Measurements from ENCODE around the gene RSL1D1. TPM values are rescaled to one million over a fixed set of nuclear protein-coding genes. Genes with fewer than 3 reads are reported as not detected.
"Not testable (repeated sequence)": the region's sequence is repeated elsewhere in the genome, so short reads cannot be mapped to it uniquely, and the experiment has no call there.

Gene RSL1D1
- total RNA-seq, 1 experiment from 2014 or later, result 137 TPM

DNA sequence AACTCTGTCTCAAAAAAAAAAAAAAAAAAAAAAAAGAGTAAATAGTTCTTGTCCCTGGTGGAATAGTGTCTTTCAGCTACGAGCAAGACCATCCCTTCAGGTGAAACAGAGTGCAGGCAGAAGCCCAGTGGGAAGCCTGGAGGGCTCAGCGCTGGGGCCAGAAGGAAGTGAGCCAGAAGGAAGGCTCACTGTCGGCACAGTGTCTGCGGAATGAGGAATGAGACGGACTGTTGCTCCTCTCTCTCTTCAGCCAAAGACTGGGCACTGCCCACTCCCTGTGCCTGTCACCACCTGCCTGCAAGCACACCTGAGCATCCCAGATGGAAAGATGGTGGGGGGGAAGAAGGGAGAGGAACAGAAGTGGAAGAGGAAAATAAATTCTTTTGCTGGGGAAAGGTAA, 7.5 kb downstream of the RSL1D1 start:
- no peak for DNase-seq (ENCODE audit: low read depth)

DNA sequence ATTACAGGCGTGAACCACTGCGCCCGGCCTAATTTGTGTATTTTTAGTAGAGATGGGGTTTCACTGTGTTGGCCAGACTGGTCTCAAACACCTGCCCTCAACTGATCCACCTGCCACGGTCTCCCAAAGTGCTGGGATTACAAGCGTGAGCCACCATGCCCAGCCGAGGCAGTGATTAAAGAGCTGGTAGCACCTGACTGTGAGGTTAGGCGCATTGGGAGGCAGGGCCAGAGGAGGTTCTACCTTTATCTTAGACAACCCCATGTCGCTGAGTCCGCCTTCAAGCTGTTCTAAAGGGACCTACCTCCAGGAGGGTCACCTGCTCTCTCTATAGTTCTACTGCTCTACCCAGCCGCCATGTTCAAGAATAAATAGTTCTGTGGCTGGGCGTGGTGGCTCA, 8.1 kb downstream of the RSL1D1 start:
- DNase-seq (ENCODE audit: low read depth), result no peak

DNA sequence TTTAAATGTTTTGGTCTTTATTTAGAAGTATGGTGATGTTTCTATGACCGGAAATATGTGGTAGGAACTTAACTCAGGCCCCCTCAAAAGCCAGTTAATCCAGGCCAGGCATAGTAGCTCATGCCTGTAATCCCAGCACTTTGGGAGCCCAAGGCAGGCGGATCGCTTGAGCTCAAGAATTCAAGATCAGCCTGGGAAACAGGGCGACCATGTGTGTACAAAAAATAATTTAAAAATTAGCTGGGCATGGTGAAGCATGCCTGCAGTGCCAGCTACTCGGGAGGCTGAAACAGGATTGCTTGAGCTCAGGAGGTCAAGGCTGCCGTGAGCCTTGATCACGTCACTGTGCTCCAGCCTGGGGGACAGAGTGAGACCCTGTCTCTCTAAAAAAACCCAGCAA, 10.3 kb downstream of the RSL1D1 start:
- no peak for DNase-seq (ENCODE audit: low read depth)

DNA sequence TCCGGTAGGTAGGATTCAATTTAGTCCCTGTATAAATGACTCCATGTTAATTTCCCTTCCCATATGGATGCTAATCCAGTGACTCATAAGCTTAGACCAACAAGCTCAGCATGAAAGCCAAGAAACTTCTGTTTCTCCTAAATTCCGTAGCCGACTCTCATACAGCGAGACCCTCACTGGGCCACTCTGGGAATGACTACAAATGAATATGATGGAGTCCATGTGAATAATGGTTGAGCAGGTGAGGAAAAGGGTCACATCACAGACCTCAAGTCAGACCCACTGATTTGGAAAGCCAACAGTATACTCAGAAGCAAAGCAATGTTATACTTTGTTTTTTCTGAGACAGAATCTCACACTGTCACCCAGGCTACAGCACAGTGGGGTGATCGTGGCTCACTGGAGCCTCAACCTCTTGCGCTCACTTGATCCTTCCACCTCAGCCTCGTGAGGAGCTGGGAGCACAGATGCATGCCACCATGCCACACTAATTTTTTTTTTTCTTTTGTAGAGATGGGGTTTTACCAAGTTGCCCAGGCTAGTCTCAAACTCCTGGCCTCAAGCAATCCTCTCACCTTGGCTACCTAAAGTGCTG, 14.6 kb downstream of the RSL1D1 start:
- peak; percentile 81 for DNase-seq (ENCODE audit: low read depth)

DNA sequence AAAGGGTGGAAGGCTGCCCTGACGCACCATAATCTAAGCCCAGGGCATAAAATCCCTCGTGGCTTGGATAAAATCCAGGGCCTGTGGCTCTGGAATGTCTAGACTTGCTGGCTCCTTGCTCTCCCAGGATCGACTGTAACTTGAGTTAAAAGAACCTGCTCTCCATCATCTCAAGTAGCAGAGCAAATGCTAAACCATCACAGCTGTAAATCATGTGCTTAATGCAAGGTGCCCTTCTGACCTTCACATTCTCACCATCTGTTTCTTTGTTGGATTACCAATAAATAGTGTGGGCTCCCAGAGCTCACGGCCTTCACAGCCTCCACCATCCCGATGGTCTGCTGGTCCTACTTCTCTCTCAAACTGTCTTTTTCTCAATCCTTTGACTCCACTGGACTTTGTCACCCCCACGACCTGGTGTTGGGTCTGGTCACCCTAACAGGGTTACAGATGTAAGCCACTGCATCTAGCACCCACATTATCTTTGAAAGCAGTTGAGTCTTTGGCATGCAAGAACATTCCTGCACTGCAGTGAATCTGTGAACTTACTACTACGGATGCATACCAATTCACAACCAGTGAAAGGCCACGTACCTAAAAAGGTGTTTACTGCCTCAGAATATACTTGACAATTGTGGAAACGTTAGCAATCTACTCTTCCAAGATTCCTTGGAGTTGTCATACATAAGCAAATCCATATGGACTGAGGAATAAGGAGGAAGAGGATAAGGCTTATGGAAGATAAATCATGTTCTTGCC, 15.3 kb downstream of the RSL1D1 start:
- peak; percentile 85 for DNase-seq (ENCODE audit: low read depth)

DNA sequence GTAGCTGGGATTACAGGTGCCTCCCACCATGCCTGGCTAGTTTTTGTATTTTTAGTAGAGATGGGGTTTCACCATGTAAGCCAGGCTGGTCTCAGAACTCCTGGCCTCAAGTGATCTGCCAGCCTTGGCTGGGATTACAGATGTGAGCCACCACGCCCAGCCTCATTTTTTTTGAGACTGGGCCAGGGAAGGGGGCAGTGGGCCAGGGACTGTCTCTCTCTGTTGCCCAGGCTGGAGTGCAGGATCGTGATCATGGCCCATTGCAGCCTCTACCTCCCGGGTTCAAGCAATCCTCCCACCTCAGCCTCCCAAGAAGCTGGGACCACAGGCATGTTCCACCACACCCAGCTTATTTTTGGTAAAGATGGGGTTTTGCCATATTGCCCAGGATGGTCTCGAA, 16.0 kb downstream of the RSL1D1 start:
- no peak for DNase-seq (ENCODE audit: low read depth)

DNA sequence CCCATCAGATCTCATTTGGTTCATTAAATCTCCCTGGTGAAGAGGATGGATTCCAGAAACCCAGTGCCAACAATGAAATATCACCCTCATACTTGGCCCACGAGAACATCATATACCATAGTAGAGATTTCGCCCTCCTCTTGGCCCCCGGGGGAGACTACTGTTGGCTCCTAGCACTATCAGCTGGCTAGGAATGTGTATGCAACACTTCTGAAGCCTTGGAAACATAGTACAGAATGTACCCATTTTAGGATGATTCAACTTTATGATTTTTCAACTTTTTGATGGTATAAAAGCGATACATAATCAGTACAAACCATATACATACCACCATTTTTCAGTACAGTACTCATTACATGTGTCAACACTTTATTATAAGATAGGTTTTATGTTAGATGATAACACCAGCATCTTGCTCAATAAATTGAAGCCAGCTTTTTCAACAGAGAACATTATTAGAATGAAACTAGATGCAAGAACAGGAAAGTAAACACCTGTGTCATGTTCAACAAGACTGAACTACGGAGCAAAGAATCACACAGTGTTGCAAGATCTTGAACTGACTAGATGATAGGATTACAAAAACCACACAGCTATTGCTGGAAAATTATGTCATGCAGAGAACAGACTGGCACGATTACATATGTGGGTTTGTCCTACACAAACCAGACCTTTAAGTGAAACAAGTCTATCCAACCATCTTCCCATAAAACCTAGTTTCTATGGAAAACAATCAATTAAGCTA, 17.2 kb downstream of the RSL1D1 start:
- DNase-seq (ENCODE audit: low read depth), result peak; percentile 24

DNA sequence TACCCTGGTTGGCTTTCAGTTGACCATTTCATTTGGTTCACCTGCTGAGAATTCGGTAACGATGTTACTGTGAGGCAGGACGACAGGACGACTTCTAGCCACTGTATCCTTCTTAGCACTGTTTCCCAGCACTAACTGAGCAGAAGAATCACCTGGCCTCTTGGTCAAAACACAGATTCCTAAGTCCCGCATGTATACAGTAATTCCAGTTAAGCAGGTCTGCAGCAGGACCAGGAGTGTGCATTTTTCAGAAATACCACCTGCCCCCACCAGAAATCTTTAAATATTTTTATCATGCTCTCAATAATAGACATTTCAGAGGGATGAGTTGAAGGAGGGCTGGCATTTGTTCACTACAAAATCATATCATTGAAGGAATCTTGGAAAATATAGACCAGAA, 22.6 kb downstream of the RSL1D1 start:
- no peak for DNase-seq (ENCODE audit: low read depth)

DNA sequence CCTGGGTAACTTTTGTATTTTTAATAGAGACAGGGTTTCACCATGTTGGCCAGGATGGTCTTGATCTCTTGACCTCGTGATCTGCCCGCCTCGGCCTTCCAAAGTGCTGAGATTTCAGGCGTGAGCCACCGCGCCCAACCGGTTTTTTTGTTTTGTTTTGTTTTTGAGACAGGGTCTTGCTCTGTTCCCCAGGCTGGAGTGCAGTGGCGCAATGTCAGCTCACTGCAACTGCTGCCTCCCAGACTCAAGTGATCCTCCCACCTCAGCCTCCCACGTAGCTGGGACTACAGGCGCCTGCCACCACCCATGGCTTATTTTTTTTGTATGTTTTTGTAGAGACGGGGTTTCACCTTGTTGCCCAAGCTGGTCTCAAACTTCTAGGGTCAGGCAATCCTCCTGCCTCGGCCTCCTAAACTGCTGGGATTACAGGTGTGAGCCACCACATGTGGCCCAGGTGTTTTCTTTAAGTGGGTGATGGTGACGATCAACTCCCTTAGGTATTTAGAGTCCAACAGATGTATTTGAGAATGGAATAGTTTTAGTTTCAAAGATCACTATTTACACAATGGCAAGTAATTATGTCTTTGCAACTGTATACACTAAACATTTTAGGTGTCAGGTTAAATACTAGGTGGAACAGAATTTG, 25.7 kb downstream of the RSL1D1 start:
- DNase-seq (ENCODE audit: low read depth), result not testable (repeated sequence)

DNA sequence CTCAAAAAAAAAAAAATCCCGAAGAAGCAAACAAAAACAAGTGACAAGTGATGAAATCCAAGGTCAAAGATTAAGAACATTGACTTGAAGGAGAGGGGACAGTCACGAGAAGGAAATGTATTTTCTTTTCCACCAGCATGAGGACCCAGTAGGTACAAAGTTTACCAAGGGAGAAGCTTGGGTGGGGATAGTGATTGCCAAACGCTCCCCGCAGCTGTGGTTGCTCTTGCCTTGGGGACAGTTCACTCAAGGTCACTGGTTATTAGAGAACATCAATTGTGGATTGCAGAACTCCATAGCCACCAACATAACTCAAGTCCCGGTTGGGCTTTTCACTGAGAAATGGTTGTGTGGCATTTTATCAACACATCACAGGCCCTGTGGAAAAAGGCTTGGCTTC, 27.0 kb downstream of the RSL1D1 start:
- DNase-seq (ENCODE audit: low read depth), result peak; percentile 43

DNA sequence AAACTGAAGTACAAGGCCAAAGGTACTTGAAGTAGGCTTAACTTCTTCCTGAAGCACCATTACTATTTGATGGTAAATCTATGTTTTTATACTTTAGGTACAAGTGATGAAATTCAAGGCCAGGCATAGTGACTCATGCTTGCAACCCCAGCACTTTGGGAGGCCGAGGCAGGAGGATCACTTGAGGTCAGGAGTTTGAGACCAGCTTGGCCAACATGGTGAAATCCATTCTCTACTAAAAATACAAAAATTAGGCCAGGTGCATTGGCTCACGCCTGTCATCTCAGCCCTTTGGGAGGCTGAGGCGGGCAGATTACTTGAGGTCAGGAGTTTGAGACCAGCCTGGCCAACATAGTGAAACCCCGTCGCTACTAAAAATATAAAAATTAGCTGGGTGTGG, 27.7 kb downstream of the RSL1D1 start:
- DNase-seq (ENCODE audit: low read depth), result not testable (repeated sequence)

DNA sequence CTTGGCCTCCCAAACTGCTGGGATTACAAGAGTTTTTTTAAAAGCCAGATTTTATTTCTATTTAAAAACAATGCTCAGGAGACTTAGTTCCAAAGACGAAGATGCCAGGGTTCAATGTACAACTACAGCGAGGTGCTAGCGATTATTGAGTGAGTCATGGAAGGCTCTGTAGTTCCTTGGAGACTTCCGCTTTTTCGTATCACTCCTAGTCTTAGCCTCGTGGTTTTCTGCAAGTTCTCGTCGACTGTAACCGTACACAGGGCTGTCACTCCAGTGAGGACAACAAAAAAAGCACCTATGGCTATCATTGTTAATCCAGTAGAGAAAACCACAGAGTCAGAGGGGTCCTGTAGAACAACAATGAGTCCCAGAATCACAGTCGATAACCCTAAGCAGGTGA, 31.5 kb downstream of the RSL1D1 start:
- no peak for DNase-seq (ENCODE audit: low read depth)

DNA sequence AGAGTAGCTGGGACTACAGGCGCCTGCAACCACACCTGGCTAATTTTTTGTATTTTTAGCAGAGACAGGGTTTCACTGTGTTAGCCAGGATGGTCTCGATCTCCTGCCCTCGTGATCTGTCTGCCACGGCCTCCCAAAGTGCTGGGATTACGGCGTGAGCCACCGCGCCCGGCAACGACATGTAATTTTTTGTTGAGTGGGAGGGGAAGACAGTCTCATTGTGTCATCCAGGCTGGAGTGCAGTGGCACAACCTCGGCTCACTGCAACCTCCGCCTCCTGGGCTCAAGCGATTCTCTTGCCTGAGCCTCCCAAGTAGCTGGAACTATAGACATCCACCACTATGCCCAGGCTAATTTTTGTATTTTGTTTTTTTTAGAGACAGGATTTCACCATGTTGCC, 32.4 kb downstream of the RSL1D1 start:
- not testable (repeated sequence) for DNase-seq (ENCODE audit: low read depth)

DNA sequence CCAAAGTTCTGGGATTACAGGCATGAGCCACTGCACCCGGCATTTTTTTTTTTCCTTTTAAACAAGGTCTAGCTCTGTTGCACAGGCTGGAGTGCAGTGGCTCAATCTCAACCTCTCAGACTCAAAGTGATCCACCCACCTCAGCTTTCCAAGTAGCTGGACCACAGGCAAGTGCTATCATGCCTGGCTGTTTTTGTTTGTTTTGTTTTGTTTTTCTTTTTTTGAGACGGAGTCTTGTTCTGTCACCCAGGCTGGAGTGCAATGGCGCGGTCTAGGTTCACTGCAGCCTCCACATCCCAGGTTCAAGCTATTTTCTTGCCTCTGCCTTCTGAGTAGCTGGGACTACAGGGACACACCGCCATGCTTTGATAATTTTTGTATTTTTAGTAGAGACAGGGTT, 35.2 kb downstream of the RSL1D1 start:
- no peak for DNase-seq (ENCODE audit: low read depth)

DNA sequence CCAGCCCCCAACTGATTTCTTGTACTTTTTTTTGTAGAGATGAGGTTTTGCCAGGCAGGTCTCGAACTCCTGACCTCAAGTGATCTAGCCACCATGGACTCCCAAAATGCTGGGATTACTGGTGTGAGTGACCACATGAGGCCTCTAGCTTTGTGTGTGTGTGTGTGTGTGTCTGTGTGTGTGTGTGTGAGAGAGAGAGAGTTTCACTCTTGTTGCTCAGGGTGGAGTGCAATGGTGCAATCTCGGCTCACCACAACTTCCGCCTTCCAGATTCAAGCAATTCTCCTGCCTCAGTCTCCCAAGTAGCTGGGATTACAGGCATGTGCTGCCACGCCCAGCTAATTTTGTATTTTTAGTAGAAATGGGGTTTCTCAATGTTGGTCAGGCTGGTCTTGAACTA, 36.5 kb downstream of the RSL1D1 start:
- DNase-seq (ENCODE audit: low read depth), result not testable (repeated sequence)

DNA sequence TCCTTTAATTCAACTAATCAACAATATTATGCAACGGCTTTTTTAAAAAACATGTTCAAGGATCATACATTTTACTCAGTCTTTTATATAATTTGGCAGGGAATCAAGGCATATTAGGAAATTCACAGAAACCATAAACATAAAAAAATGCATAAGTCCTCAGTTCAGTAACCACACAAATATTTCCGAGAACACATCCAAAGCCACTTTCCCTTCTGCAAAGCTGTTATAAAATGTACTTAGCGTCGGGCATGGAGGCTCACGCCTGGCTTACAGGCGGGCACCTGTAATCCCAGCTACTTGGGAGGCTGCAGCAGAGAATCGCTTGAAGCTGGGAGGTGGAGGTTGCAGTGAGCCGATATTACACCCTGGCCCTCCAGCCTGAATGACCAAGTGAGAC, 44.6 kb downstream of the RSL1D1 start:
- DNase-seq (ENCODE audit: low read depth), result no peak

DNA sequence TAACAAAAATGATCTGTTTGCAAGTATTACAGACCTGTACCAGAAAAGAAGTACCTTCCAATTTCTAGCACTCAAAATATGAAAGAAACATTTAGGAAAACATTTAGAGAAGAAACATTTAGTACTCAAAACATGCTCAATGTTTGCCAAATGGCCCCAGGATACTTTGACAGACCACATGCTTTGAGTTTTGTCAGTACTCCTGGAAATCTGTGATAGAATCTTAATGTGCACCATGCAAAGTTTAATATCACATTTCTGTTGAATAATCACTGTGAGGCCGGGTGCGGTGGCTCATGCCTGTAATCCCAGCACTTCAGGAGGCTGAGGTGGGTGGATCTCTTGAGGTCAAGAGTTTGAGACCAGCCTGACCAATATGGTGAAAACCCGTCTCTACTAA, 45.8 kb downstream of the RSL1D1 start:
- no peak for DNase-seq (ENCODE audit: low read depth)

DNA sequence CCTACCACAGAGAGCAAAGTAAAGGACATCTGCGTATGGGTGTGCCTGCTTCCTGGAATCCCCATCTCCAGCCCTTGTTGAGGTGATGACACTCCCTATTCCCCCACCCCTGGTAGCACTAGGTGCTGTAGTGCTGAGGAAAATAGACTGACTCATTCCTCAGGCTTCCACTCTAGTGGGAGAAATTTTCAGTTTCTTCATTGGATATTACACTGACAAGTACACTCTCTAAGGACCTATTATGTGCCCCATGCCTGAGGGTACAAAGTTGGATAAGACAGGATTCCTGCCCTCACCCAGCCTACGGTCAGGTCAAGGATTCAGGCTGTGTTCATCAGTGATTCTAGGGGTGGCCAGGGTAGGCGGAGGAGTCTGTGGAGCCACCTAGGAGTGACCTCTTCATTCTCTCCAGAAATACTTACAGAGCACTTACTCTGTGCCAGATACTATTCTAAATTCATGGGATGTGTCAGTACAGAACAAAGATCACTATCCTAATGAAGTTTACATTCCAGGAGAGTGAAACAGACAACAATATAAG, 49.8 kb downstream of the RSL1D1 start:
- no peak for DNase-seq (ENCODE audit: low read depth)

DNA sequence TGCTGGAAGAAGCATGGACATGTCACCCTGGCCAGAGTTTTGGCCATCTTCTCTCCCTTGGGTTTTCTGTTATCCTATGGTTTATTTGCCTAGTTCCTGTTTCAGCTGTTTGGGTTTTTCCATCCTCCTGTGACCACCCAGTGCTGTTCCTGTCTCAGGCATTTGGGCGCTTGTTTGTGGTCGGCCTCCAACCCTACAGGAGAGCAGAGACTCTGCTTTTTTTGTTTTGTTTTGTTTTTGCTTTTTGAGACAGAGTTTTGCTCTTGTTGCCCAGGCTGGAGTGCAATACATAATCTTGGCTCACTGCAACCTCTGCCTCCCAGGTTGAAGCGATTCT, 51.0 kb downstream of the RSL1D1 start:
- DNase-seq (ENCODE audit: low read depth), result no peak

DNA sequence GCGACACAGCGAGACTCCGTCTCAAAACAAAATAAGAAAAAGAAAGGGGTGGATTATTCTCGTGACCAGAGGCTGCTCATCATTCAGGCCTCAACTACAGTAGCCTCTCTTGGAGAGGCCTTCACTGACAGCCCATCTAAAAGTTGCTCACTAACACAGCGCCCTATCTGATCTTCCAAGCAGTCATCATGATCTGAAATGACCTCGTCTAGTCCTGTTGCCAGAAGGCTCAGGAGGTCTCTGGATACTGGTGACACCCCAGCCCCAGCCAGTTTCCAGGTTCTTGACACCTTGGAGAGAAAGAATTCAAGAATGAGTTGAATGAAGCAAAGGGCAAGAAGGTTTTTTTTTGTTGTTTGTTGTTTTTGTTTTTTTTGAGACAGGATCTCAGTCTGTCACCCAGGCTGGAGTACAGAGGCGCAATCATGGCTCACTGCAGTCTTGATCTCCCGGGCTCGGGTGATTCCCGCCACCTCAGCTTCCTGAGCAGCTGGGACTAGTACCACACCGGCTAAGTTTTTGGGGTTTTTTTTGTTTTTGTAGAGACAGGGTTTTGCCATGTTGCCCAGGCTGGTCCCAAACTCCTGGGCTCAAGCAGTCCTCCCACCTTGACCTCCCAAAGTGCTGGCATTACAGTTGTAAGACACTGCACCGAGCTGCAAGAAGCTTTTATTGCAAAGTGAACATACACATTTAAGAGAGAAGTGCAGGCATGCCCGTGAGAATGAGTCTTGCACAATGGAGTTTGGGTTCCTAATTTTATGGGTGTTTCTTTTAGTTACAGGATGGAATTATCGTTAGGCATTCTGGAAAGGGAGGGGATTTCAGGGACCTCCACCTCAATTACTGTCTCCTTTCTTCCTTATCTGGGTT, 51.6 kb downstream of the RSL1D1 start:
- no peak for DNase-seq (ENCODE audit: low read depth)

DNA sequence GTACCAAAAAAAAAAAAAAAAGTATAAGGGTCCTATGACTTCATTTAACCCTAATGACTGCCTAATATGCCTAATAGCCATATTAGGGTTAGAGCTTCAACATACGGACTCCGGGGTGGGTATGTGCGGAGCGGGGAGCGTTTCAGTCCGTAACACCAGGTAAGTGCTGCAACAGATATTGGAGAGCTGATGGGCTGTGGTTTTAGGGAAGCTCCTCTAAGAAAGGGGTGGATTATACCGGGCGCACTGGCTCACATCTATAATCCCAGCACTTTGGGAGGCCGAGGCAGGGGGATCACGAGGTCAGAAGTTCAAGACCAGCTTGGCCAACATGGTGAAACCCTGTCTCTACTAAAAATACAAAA, 52.3 kb downstream of the RSL1D1 start:
- DNase-seq (ENCODE audit: low read depth), result no peak

DNA sequence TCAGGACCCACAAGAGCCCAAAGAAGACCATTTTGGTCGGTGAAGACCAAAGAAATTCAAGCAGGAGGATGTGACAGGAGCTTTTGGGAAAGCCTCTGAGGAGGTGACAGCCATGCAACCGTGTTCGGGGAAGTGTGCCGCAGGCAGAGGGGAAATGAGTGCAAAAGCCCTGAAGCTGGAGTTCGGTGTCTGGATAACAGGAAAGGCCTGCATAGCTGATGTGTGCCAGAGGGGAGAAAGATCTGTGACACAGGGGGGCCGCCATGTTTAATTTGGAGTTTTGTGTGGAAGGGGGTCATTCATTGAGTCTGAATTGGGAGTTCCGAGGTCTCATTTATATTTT, 53.4 kb downstream of the RSL1D1 start:
- no peak for DNase-seq (ENCODE audit: low read depth)

Measured in RPMI7951 (cell line).